ENCODE data around the gene LRRC75A.

LRRC75A gene

GRCh38 chr17:16468428-16468992, 23.5 kb downstream of the LRRC75A start:
- no peaks in the 10 kb centered on the region for H3K4me1 Mint-ChIP-seq
- H3K9me3 Mint-ChIP-seq = no peaks in the 10 kb centered on the region
- H3K36me3 Mint-ChIP-seq = peaks cover 16% of the 10 kb centered on the region
- no peak overlapping the region for H3K4me3 Mint-ChIP-seq
- no peak for DNase-seq (ENCODE audit: low spot score in 2 of 2)
- H3K27ac Mint-ChIP-seq = no peak overlapping the region
- ATAC-seq = no peak

GRCh38 chr17:16467886-16468285, 24.1 kb downstream of the LRRC75A start:
- ATAC-seq (no peak), DNase-seq (ENCODE audit: low spot score in 2 of 2) (no peak)
- Mint-ChIP-seq H3K27ac (no peak overlapping the region), H3K9me3 (no peaks in the 10 kb centered on the region), H3K36me3 (peaks cover 16% of the 10 kb centered on the region), H3K4me3 (no peak overlapping the region), H3K4me1 (no peaks in the 10 kb centered on the region)

GRCh38 chr17:16467044-16467443, 24.9 kb downstream of the LRRC75A start:
- no peak for DNase-seq (ENCODE audit: low spot score in 2 of 2)
- ATAC-seq = no peak
- H3K27ac Mint-ChIP-seq = no peak overlapping the region
- H3K4me3 Mint-ChIP-seq = no peak overlapping the region
- no peaks in the 10 kb centered on the region for H3K9me3 Mint-ChIP-seq
- no peaks in the 10 kb centered on the region for H3K4me1 Mint-ChIP-seq
- H3K36me3 Mint-ChIP-seq = peaks cover 16% of the 10 kb centered on the region

GRCh38 chr17:16466407-16466806, 25.6 kb downstream of the LRRC75A start:
- no peak for DNase-seq (ENCODE audit: low spot score in 2 of 2)
- Mint-ChIP-seq H3K9me3 (no peaks in the 10 kb centered on the region), H3K36me3 (peaks cover 16% of the 10 kb centered on the region), H3K4me3 (no peak overlapping the region), H3K4me1 (no peaks in the 10 kb centered on the region), H3K27ac (no peak overlapping the region)
- no peak for ATAC-seq

GRCh38 chr17:16465861-16466338, 26.1 kb downstream of the LRRC75A start:
- ATAC-seq = peak; percentile 12

GRCh38 chr17:16465052-16465312, 27.0 kb downstream of the LRRC75A start:
- DNase-seq (ENCODE audit: low spot score in 2 of 2) = no peak
- peak overlapping the region; percentile 58 for H3K27ac Mint-ChIP-seq
- H3K36me3 Mint-ChIP-seq = peaks cover 8% of the 10 kb centered on the region
- no peaks in the 10 kb centered on the region for H3K9me3 Mint-ChIP-seq
- no peak for ATAC-seq
- H3K4me3 Mint-ChIP-seq = no peak overlapping the region
- no peaks in the 10 kb centered on the region for H3K4me1 Mint-ChIP-seq

More at GRCh38 chr17:16465861-16466338, 26.1 kb downstream of the LRRC75A start:
- Mint-ChIP-seq H3K36me3 (peaks cover 11% of the 10 kb centered on the region), H3K4me3 (no peak overlapping the region), H3K9me3 (no peaks in the 10 kb centered on the region), H3K27ac (no peak overlapping the region), H3K4me1 (no peaks in the 10 kb centered on the region)
- no peak for DNase-seq (ENCODE audit: low spot score in 2 of 2)

- no peak for ATAC-seq
- DNase-seq (ENCODE audit: low spot score in 2 of 2) = no peak
- Mint-ChIP-seq H3K9me3 (no peaks in the 10 kb centered on the region), H3K4me3 (no peak overlapping the region), H3K36me3 (peaks cover 8% of the 10 kb centered on the region), H3K4me1 (no peaks in the 10 kb centered on the region), H3K27ac (peak overlapping the region; percentile 58)
Observed at GRCh38 chr17:16464303-16465051, 27.5 kb downstream of the LRRC75A start.

- H3K9me3 Mint-ChIP-seq = no peaks in the 10 kb centered on the region
Observed at GRCh38 chr17:16463358-16464302, 28.4 kb downstream of the LRRC75A start.

GRCh38 chr17:16462070-16462864, 29.7 kb downstream of the LRRC75A start:
- no peak overlapping the region for H3K27ac Mint-ChIP-seq
- peaks cover 6% of the 10 kb centered on the region for H3K4me1 Mint-ChIP-seq
- H3K4me3 Mint-ChIP-seq = no peak overlapping the region
- ATAC-seq (no peak), DNase-seq (ENCODE audit: low spot score in 2 of 2) (no peak)
- no peaks in the 10 kb centered on the region for H3K9me3 Mint-ChIP-seq
- peaks cover 12% of the 10 kb centered on the region for H3K36me3 Mint-ChIP-seq

More at GRCh38 chr17:16463358-16464302, 28.4 kb downstream of the LRRC75A start:
- DNase-seq (ENCODE audit: low spot score in 2 of 2) = no peak
- Mint-ChIP-seq H3K4me3 (no peak overlapping the region), H3K27ac (no peak overlapping the region), H3K4me1 (peaks cover 6% of the 10 kb centered on the region), H3K36me3 (peaks cover 8% of the 10 kb centered on the region)
- ATAC-seq = no peak

GRCh38 chr17:16461606-16461866, 30.5 kb downstream of the LRRC75A start:
- Mint-ChIP-seq H3K27ac (no peak overlapping the region), H3K36me3 (peaks cover 17% of the 10 kb centered on the region), H3K9me3 (no peaks in the 10 kb centered on the region), H3K4me3 (no peak overlapping the region), H3K4me1 (peaks cover 6% of the 10 kb centered on the region)
- DNase-seq (ENCODE audit: low spot score in 2 of 2) (no peak), ATAC-seq (no peak)

GRCh38 chr17:16460796-16461605, 31.0 kb downstream of the LRRC75A start:
- ATAC-seq = no peak
- no peak for DNase-seq (ENCODE audit: low spot score in 2 of 2)
- peaks cover 6% of the 10 kb centered on the region for H3K4me1 Mint-ChIP-seq
- H3K27ac Mint-ChIP-seq = peak overlapping the region; percentile 48
- no peak overlapping the region for H3K4me3 Mint-ChIP-seq
- H3K9me3 Mint-ChIP-seq = no peaks in the 10 kb centered on the region
- H3K36me3 Mint-ChIP-seq = peaks cover 21% of the 10 kb centered on the region

GRCh38 chr17:16459855-16460550, 32.0 kb downstream of the LRRC75A start:
- no peak for DNase-seq (ENCODE audit: low spot score in 2 of 2)
- Mint-ChIP-seq H3K9me3 (no peaks in the 10 kb centered on the region), H3K4me1 (peaks cover 6% of the 10 kb centered on the region), H3K36me3 (peaks cover 20% of the 10 kb centered on the region), H3K4me3 (no peak overlapping the region), H3K27ac (peak overlapping the region; percentile 48)
- ATAC-seq = no peak

GRCh38 chr17:16459271-16459670, 32.7 kb downstream of the LRRC75A start:
- peaks cover 25% of the 10 kb centered on the region for H3K36me3 Mint-ChIP-seq
- no peak for DNase-seq (ENCODE audit: low spot score in 2 of 2)
- peak overlapping the region; percentile 58 for H3K27ac Mint-ChIP-seq
- no peak overlapping the region for H3K4me3 Mint-ChIP-seq
- H3K9me3 Mint-ChIP-seq = no peaks in the 10 kb centered on the region
- ATAC-seq = no peak
- H3K4me1 Mint-ChIP-seq = peaks cover 6% of the 10 kb centered on the region

GRCh38 chr17:16456742-16457316, 35.2 kb downstream of the LRRC75A start:
- Mint-ChIP-seq H3K36me3 (peaks cover 45% of the 10 kb centered on the region), H3K27ac (peak overlapping the region; percentile 5), H3K4me1 (peaks cover 6% of the 10 kb centered on the region), H3K4me3 (no peak overlapping the region), H3K9me3 (no peaks in the 10 kb centered on the region)
- ATAC-seq (no peak), DNase-seq (ENCODE audit: low spot score in 2 of 2) (no peak)
